Smooth muscle cell of the brain vasculature (primary cell): ENCODE measurements around the gene EXD2.
"Not testable (repeated sequence)": the region's sequence is repeated elsewhere in the genome, so short reads cannot be mapped to it uniquely, and the experiment has no call there.

Experiments used
- DNase-seq: peaks from one replicate; pipeline ENCODE4 v3.0.0-alpha.2; 2012; ENCODE audit warnings: low read depth, low spot score

The EXD2 gene

GRCh38 chr14:69249603-69250002 lies 58.3 kb downstream of the EXD2 start:
- no peak for DNase-seq

GRCh38 chr14:69252851-69253250 lies 61.6 kb downstream of the EXD2 start:
- DNase-seq = no peak

- no peak for DNase-seq
These were observed 67.8 kb downstream of the EXD2 start for GRCh38 chr14:69259168-69259526.

- no peak for DNase-seq
These were observed 68.4 kb downstream of the EXD2 start, which contains the start of gene GALNT16 for GRCh38 chr14:69259527-69260189. GALNT16 (plus strand) TSS chr14:69260158; CDS start chr14:69260291, 133 bp downstream.

- DNase-seq = no peak
These were observed 69.0 kb downstream of the EXD2 start for GRCh38 chr14:69260190-69260860.

GRCh38 chr14:69260861-69261564 lies 69.7 kb downstream of the EXD2 start:
- DNase-seq = no peak

GRCh38 chr14:69261761-69262331 lies 70.5 kb downstream of the EXD2 start:
- DNase-seq = no peak

GRCh38 chr14:69262516-69262915 lies 71.2 kb downstream of the EXD2 start:
- DNase-seq = no peak

- peak; percentile 59 for DNase-seq
These were observed 72.1 kb downstream of the EXD2 start for GRCh38 chr14:69263364-69263763.

GRCh38 chr14:69263771-69264170 lies 72.5 kb downstream of the EXD2 start:
- no peak for DNase-seq

GRCh38 chr14:69266572-69267345 lies 75.5 kb downstream of the EXD2 start:
- no peak for DNase-seq

GRCh38 chr14:69267492-69267891 lies 76.2 kb downstream of the EXD2 start:
- DNase-seq = no peak

- no peak for DNase-seq
These were observed 76.9 kb downstream of the EXD2 start for GRCh38 chr14:69268223-69268622.

- no peak for DNase-seq
These were observed 77.5 kb downstream of the EXD2 start for GRCh38 chr14:69268763-69269162.

GRCh38 chr14:69269381-69269780 lies 78.1 kb downstream of the EXD2 start:
- DNase-seq = no peak

- DNase-seq = no peak
These were observed 78.8 kb downstream of the EXD2 start for GRCh38 chr14:69270097-69270496.

GRCh38 chr14:69270795-69271708 lies 79.8 kb downstream of the EXD2 start:
- no peak for DNase-seq

- DNase-seq = no peak
These were observed 83.0 kb downstream of the EXD2 start for GRCh38 chr14:69274321-69274720.

- DNase-seq = no peak
These were observed 84.0 kb downstream of the EXD2 start for GRCh38 chr14:69275331-69275730.

GRCh38 chr14:69277356-69277755 lies 86.1 kb downstream of the EXD2 start:
- not testable (repeated sequence) for DNase-seq
